ENCODE data around the gene DNAJC22.

The DNAJC22 gene

DNA sequence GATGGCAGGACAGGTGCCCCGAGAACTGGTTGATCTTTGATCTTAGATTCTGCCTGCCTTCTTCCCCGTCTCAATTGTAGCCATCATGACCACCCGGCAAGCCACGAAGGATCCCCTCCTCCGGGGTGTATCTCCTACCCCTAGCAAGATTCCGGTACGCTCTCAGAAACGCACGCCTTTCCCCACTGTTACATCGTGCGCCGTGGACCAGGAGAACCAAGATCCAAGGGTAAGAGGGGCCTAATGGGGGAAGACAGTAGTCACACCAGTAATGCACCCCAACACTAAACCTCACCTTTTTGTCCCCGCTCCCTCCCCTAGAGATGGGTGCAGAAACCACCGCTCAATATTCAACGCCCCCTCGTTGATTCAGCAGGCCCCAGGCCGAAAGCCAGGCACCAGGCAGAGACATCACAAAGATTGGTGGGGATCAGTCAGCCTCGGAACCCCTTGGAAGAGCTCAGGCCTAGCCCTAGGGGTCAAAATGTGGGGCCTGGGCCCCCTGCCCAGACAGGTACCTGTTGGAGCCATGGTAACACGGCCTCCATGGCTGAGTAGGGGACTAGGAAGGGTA lies 23.1 kb upstream of the DNAJC22 start:
- TF ChIP-seq, protein P1, sequence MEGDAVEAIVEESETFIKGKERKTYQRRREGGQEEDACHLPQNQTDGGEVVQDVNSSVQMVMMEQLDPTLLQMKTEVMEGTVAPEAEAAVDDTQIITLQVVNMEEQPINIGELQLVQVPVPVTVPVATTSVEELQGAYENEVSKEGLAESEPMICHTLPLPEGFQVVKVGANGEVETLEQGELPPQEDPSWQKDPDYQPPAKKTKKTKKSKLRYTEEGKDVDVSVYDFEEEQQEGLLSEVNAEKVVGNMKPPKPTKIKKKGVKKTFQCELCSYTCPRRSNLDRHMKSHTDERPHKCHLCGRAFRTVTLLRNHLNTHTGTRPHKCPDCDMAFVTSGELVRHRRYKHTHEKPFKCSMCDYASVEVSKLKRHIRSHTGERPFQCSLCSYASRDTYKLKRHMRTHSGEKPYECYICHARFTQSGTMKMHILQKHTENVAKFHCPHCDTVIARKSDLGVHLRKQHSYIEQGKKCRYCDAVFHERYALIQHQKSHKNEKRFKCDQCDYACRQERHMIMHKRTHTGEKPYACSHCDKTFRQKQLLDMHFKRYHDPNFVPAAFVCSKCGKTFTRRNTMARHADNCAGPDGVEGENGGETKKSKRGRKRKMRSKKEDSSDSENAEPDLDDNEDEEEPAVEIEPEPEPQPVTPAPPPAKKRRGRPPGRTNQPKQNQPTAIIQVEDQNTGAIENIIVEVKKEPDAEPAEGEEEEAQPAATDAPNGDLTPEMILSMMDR (IDR thresholded peaks at IDR 0.05; ENCODE audit: control extremely low read depth, extremely low read depth, low read depth, missing control alignments): no peak
- DNase-seq (ENCODE audit: extremely low spot score): no peak
- CTCF ChIA-PET: interaction anchor here (1.2 to 7.3 kb wide), 9 partner anchors 8 to 47 kb away, joined by 3 to 42 read pairs (median 15); partner anchors contain the start of genes C1QL4, DNAJC22 and PRPH
- POLR2A ChIA-PET: interaction anchor here (0.8 to 1.5 kb wide), 6 partner anchors 8 to 418 kb away, joined by 3 to 5 read pairs (median 5); partner anchors contain the start of genes TMBIM6, TUBA1B and TUBA1C

DNA sequence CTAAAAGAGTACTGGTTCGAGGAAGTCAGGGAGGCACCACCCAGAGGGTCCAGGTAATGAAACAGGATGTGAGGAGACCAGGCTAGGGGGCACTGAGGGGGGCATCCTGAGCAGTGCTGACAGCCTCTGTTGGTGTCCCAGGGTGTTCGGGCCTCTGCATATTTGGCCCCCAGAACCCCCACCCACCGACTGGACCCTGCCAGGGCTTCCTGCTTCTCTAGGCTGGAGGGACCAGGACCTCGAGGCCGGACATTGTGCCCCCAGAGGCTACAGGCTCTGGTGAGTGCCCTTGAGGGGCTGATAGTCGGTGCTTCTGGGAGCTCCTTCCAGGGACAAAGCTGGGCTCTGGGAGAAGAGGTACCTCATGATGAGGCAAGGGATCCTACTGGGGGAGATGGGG lies 21.1 kb upstream of the DNAJC22 start:
- no peak for DNase-seq (ENCODE audit: extremely low spot score)
- CTCF ChIA-PET: interaction anchor here (1.7 to 7.3 kb wide), 4 partner anchors 12 to 37 kb away, joined by 5 to 42 read pairs (median 24); partner anchors contain the start of genes C1QL4 and DNAJC22
- TF ChIP-seq, protein P1 (IDR thresholded peaks at IDR 0.05; ENCODE audit: control extremely low read depth, extremely low read depth, low read depth, missing control alignments): no peak
- POLR2A ChIA-PET: no interaction called here

DNA sequence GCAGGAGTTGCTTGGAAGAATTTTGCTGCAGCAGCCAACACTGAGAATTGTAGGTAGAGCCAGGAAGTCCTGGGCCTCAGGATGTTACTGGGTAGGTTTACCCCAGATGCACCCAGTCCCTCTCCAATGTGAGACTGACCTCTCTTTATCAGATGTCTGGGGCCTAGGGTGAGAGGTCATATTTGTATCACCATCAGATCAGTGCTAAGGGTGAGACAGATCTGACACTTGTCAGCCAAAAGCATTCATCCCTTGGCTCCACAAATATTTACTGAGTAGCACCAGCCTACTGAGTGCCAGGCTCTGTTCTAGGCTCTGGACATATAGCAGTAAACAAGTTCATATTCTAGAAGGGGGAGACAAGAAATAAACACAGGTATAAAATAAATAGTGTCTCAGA lies 19.3 kb upstream of the DNAJC22 start:
- DNase-seq (ENCODE audit: extremely low spot score): no peak
- POLR2A ChIA-PET: no interaction called here
- CTCF ChIA-PET: interaction anchor here (2.3 kb wide), 1 partner anchor 15 kb away, joined by 12 read pairs; no protein-coding TSS in a partner anchor
- TF ChIP-seq, protein P1 (IDR thresholded peaks at IDR 0.05; ENCODE audit: control extremely low read depth, extremely low read depth, low read depth, missing control alignments): no peak

DNA sequence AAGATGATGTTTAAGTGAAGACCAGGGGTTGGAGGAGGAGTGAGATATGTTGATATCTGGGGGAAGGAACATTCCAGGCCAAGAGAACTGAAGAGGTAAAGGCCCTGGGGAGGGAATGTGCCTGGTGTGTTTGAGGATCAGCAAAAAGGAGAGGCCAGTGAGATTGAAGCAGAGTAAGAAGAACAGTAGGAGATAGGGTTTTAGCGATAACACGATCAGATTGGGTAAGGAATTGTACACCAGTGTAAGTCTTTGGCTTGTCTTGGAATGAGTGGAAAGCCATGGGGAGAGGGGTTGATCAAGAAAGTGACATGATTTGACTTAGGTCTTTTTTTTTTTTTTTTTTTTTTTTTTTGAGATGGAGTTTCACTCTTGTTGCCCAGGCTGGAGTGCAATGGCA lies 18.8 kb upstream of the DNAJC22 start:
- CTCF ChIA-PET: interaction anchor here (6.1 kb wide), 1 partner anchor 21 kb away, joined by 88 read pairs; the partner anchor contains the start of gene DNAJC22
- no peak for DNase-seq (ENCODE audit: extremely low spot score)
- TF ChIP-seq, protein P1 (IDR thresholded peaks at IDR 0.05; ENCODE audit: control extremely low read depth, extremely low read depth, low read depth, missing control alignments): no peak
- POLR2A ChIA-PET: no interaction called here

DNA sequence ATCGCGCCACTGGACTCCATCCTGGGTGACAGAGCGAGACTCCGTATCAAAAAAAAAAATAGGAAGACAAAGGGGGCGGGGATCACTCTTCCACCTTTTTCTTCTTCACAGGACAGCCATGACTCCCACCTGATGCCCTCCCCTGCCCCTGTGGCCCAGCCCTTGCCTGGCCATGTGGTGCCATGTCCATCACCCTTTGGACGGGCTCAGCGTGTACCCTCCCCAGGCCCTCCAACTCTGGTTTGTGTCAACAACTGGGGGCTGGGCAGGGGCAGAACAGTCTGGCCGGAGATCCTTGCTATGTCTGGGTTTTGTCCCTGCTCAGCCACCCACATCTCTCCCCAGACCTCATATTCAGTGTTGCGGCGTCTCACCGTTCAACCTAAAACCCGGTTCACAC lies 17.9 kb upstream of the DNAJC22 start:
- CTCF ChIA-PET: interaction anchor here (1.5 to 7.3 kb wide), 4 partner anchors 14 to 33 kb away, joined by 5 to 109 read pairs (median 72); partner anchors contain the start of genes DNAJC22 and PRPH
- TF ChIP-seq, protein P1 (IDR thresholded peaks at IDR 0.05; ENCODE audit: control extremely low read depth, extremely low read depth, low read depth, missing control alignments): no peak
- POLR2A ChIA-PET: no interaction called here
- no peak for DNase-seq (ENCODE audit: extremely low spot score)

DNA sequence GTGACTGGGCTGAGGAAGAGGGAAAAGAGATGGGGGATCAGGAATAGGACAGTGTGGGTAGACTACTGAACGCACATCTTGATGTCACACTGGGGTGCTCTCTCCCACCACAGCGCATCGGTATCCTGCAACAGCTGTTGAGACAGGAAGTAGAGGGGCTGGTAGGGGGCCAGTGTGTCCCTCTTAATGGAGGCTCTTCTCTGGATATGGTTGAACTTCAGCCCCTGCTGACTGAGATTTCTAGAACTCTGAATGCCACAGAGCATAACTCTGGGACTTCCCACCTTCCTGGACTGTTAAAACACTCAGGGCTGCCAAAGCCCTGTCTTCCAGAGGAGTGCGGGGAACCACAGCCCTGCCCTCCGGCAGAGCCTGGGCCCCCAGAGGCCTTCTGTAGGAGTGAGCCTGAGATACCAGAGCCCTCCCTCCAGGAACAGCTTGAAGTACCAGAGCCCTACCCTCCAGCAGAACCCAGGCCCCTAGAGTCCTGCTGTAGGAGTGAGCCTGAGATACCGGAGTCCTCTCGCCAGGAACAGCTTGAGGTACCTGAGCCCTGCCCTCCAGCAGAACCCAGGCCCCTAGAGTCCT lies 16.6 kb upstream of the DNAJC22 start:
- CTCF ChIA-PET: interaction anchor here (1.5 to 7.3 kb wide), 5 partner anchors 12 to 45 kb away, joined by 5 to 109 read pairs (median 57); partner anchors contain the start of genes DNAJC22 and PRPH
- POLR2A ChIA-PET: no interaction called here
- no peak for DNase-seq (ENCODE audit: extremely low spot score)
- TF ChIP-seq, protein P1 (IDR thresholded peaks at IDR 0.05; ENCODE audit: control extremely low read depth, extremely low read depth, low read depth, missing control alignments): no peak

Measured in GM10248 (cell line).